Right atrium auricular region (tissue), 2 donors: Measurements from ENCODE around the gene SCYGR2. TPM values are rescaled to one million over a fixed set of nuclear protein-coding genes. Genes with fewer than 3 reads are reported as not detected.

Source experiments
- total RNA-seq, 2 donors: library from RNA; depleted of rRNA; stranded (reverse); fragments of >200 nt; gene quantifications; one replicate each; pipeline ENCODE4 v1.1.0, GENCODE V29; 2016

The SCYGR2 gene
- total RNA-seq, 2 donors from 2014 or later, result not detected

Other genes with a start within 250 kb of the SCYGR2 start
- gene TM4SF20, start 219.6 kb upstream of the SCYGR2 start, total RNA-seq, result not detected
- gene SCYGR1, start 210.9 kb upstream of the SCYGR2 start, total RNA-seq, result not detected
- gene AGFG1, start 126.7 kb upstream of the SCYGR2 start, total RNA-seq, result 10 to 100 TPM; 47.8 to 75.7 TPM
- gene SCYGR3, start 15.9 kb downstream of the SCYGR2 start, total RNA-seq, result not detected
- gene SCYGR4, start 18.6 kb downstream of the SCYGR2 start, total RNA-seq, result not detected
- not detected for gene SCYGR5, start 67.9 kb downstream of the SCYGR2 start, total RNA-seq
- gene SLC19A3, start 119.1 kb downstream of the SCYGR2 start, total RNA-seq, result 1 to 10 TPM; 1.0 to 3.5 TPM
- not detected for gene SCYGR6, start 125.9 kb downstream of the SCYGR2 start, total RNA-seq
- gene SCYGR7, start 129.4 kb downstream of the SCYGR2 start, total RNA-seq, result not detected
- gene SCYGR8, start 147.0 kb downstream of the SCYGR2 start, total RNA-seq, result not detected
- not detected for gene CCL20, start 214.9 kb downstream of the SCYGR2 start, total RNA-seq